SK-N-MC (cell line): ENCODE results near the gene ACSL6.

Experiments
- EZH2 ChIP-seq: fragments of 200-600 bp; sonication (generic); IDR thresholded peaks from one replicate; pipeline ENCODE4 v1.6.1; 2017; ENCODE audit warnings: antibody characterized with exemption
- FOXP2 ChIP-seq: optimal IDR thresholded peaks from 2 replicates; pipeline ENCODE3; 2011; ENCODE audit warnings: mild to moderate bottlenecking, moderate library complexity; ENCODE audit not compliant: insufficient read depth; ENCODE audit errors: extremely low read length, control extremely low read depth
- POLR2AphosphoS5 ChIP-seq: IDR thresholded peaks from 2 replicates; pipeline ENCODE4 v1.6.1; 2012; ENCODE audit warnings: mild to moderate bottlenecking, low read depth, low read length, borderline replicate concordance

DNA sequence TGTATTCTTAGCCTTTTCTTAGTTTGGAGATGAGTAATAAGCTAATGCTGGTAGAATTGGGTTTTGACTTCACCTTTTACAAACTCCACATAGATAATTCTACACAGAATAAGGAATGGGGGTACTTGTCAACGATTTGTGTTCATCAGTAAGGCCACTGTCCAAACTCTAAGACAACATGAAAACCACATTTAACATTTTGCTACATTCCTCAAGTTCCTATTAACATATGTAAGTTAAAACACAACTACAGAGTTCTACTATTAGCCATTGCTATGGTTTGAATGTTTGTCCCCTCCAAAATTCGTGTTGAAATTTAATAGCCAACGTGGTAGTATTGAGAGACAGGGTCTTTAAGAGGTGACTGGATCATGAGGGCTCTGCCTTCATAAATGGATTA lies 97.9 kb downstream of the ACSL6 start:
- no peak for TF ChIP-seq EZH2
- TF ChIP-seq POLR2AphosphoS5: no peak
- TF ChIP-seq FOXP2: no peak
